MM.1S (cell line): ENCODE data around the gene ZNF764.

Source experiments
- CTCF ChIP-seq: fragments of 300-600 bp; sonication (generic); IDR thresholded peaks from 2 replicates; pipeline ENCODE4 v1.5.1; 2016; ENCODE audit warnings: antibody characterized with exemption, low read length, mixed read lengths
- EZH2 ChIP-seq: fragments of 300-600 bp; sonication (generic); optimal IDR thresholded peaks from 2 replicates; pipeline ENCODE3; 2017; ENCODE audit warnings: low read depth, mild to moderate bottlenecking, antibody characterized with exemption, low read length, mixed read lengths

- TF ChIP-seq EZH2 (no peak), CTCF (no peak)
Measured at GRCh38 chr16:30606004-30606403, 47.8 kb upstream of the ZNF764 start.
